GM12878 (cell line): ENCODE data around the gene PRKRIP1. TPM values are rescaled to one million over a fixed set of nuclear protein-coding genes. Genes with fewer than 3 reads are reported as not detected.

ENCODE experiments used
- ATAC-seq: fragments of 200-7000 bp; cut with Tn5 transposase; 3 replicates; pipeline ENCODE4 v1.9.1; 2020; ENCODE audit warnings: mild to moderate bottlenecking, moderate library complexity
- BruUV-seq: library from RNA; stranded (reverse); fragments of 400-500 nt; replicated peaks from 2 replicates; lab custom pipeline; 2021; lab: Mats Ljungman, UMichigan
- CTCF ChIA-PET: fragments of 300-600 bp; sonication (Branson Sonifier 250); formaldehyde crosslinking; extraction: SDS; loops from one replicate; lab custom pipeline; 2021; ENCODE audit warnings: inconsistent platforms; lab: Yijun Ruan, JAX
- POLR2A ChIA-PET: fragments of 350-600 bp; formaldehyde crosslinking; extraction: SDS; loops from one replicate; lab custom pipeline; 2021; ENCODE audit warnings: inconsistent platforms; lab: Charles Lee
- RAD21 ChIA-PET: fragments of 300-600 bp; sonication (Branson Sonifier 250); formaldehyde crosslinking; loops from one replicate; lab custom pipeline; 2023; ENCODE audit warnings: antibody characterized with exemption; ENCODE audit not compliant: unreplicated experiment; lab: Charles Lee
- SMC1A ChIA-PET: fragments of 300-600 bp; sonication (Branson Sonifier 250); formaldehyde crosslinking; loops from one replicate; lab custom pipeline; 2023; ENCODE audit not compliant: unreplicated experiment, uncharacterized antibody; lab: Charles Lee
- DNase-seq: peaks from one replicate; pipeline ENCODE4 v3.0.0-alpha.2; 2011; ENCODE audit warnings: low read depth, low spot score
- FAIRE-seq: peaks from 3 replicates; lab custom pipeline; 2011; peaks lifted over from hg19 to GRCh38; lab: Jason Lieb, UNC
- H2AFZ ChIP-seq: 2 replicates; pipeline ENCODE4 v1.6.0; 2011; ENCODE audit warnings: low read depth, low read length, control low read depth; ENCODE audit not compliant: control insufficient read depth
- H3K27ac ChIP-seq: 2 replicates; pipeline ENCODE4 v1.5.1; 2011; ENCODE audit warnings: control low read depth; ENCODE audit not compliant: control insufficient read depth, insufficient read depth
- H3K27me3 ChIP-seq, 2 experiments: replicated peaks in 1 of 2; 2 replicates each; pipeline versions ENCODE4 v1.6.0 to v1.6.1; 2011; ENCODE audit warnings: low read length in 1 of 2; ENCODE audit not compliant: control insufficient read depth in 2 of 2, insufficient read depth in 2 of 2
- H3K36me3 ChIP-seq, 2 experiments: 2 replicates each; pipeline ENCODE4 v1.5.1; 2011; ENCODE audit warnings: low read length in 1 of 2; ENCODE audit not compliant: control insufficient read depth in 2 of 2, insufficient read depth in 2 of 2
- H3K4me1 ChIP-seq: 2 replicates; pipeline ENCODE4 v1.6.1; 2011; ENCODE audit warnings: mild to moderate bottlenecking, low read length, moderate library complexity, mixed read lengths; ENCODE audit not compliant: control insufficient read depth, insufficient read depth
- H3K4me2 ChIP-seq: 2 replicates; pipeline ENCODE4 v1.6.0; 2011; ENCODE audit warnings: control low read depth; ENCODE audit not compliant: control insufficient read depth, insufficient read depth
- H3K4me3 ChIP-seq: fragments of 200-600 bp; sonication (generic); 2 replicates; pipeline ENCODE4 v1.5.1; 2016
- H3K79me2 ChIP-seq: 2 replicates; pipeline ENCODE4 v1.6.0; 2011; ENCODE audit warnings: low read length; ENCODE audit not compliant: control insufficient read depth, insufficient read depth
- H3K9ac ChIP-seq: 2 replicates; pipeline ENCODE4 v1.8.0; 2011; ENCODE audit warnings: low read length, control low read depth, mixed read lengths; ENCODE audit not compliant: control insufficient read depth, insufficient read depth
- H3K9me3 ChIP-seq: replicated peaks from 3 replicates; pipeline ENCODE4 v1.5.1; 2011; ENCODE audit warnings: mild to moderate bottlenecking, low read length; ENCODE audit not compliant: control insufficient read depth, insufficient read depth
- H4K20me1 ChIP-seq: 2 replicates; pipeline ENCODE4 v1.6.0; 2011; ENCODE audit not compliant: control insufficient read depth, insufficient read depth
- BACH1 ChIP-seq: fragments of 450-650 bp; IDR thresholded peaks from 2 replicates; pipeline ENCODE4 v1.6.1; 2017; ENCODE audit warnings: mild to moderate bottlenecking, borderline replicate concordance
- CHD1 ChIP-seq: IDR thresholded peaks from 2 replicates; pipeline ENCODE4 v1.6.1; 2012; ENCODE audit warnings: low read depth, low read length, improper control_type of control experiment
- PAX5 ChIP-seq: IDR thresholded peaks from 2 replicates; pipeline ENCODE4 v1.6.1; 2011; ENCODE audit warnings: low read depth, low read length, borderline replicate concordance
- POLR2A ChIP-seq: IDR thresholded peaks from 2 replicates; pipeline ENCODE4 v1.6.1; 2011; ENCODE audit warnings: low read depth, mild to moderate bottlenecking, low read length
- POLR2AphosphoS5 ChIP-seq: IDR thresholded peaks from 2 replicates; pipeline ENCODE4 v1.6.1; 2011; ENCODE audit warnings: mild to moderate bottlenecking, low read length, inconsistent platforms
- RAD21 ChIP-seq: IDR thresholded peaks from 2 replicates; pipeline ENCODE4 v1.6.1; 2011; ENCODE audit warnings: mild to moderate bottlenecking, low read depth, low read length, moderate library complexity; ENCODE audit not compliant: insufficient read depth
- TARDBP ChIP-seq: IDR thresholded peaks from 2 replicates; pipeline ENCODE4 v1.6.1; 2016; ENCODE audit warnings: borderline replicate concordance
- ZNF622 ChIP-seq: fragments of 450-650 bp; IDR thresholded peaks from 2 replicates; pipeline ENCODE4 v1.6.1; 2017; ENCODE audit warnings: mild to moderate bottlenecking, inconsistent platforms
- WGBS: methylation state at CpG from one replicate; pipeline ENCODE4 v1.1.6; 2016; ENCODE audit warnings: low lambda C conversion rate; ENCODE audit not compliant: insufficient replicate concordance, insufficient coverage; ENCODE audit errors: missing lambda C conversion rate; 5-methylcytosine and 5-hydroxymethylcytosine counted together
- in situ Hi-C: fragments of 300-500 bp; cut with MboI; formaldehyde crosslinking; loops from 9 replicates; pipeline ENCODE4 v1.14.3; 2018; ENCODE audit warnings: mixed read lengths
- intact Hi-C: fragments of 100-400 bp; cut with micrococcal nuclease; formaldehyde crosslinking; loops from one replicate; pipeline ENCODE4 v1.14.2; 2022; ENCODE audit not compliant: unreplicated experiment
- polyA plus RNA-seq, 11 experiments: library from polyadenylated mRNA; depleted of rRNA in 4 of 11; unstranded in 6 of 11; stranded (reverse) in 5 of 11; fragments of >200 nt; fragmentation: Nextera tagmentation in 4 of 11; fragmentation: Illumina TruSeq in 1 of 11; extraction: Ambion mirVana in 4 of 11; extraction: Trizol in 1 of 11; gene quantifications; 1 replicate in 1 of 11; 2 replicates in 10 of 11; pipeline versions ENCODE4 v1.2.1 to v1.2.3, GENCODE V29; 2011 to 2016; ENCODE audit warnings: inconsistent platforms in 2 of 11, missing spikeins in 2 of 11, low read depth in 1 of 11
- total RNA-seq, 4 experiments: library from RNA; depleted of rRNA in 3 of 4; stranded (reverse); fragments of >200 nt in 3 of 4; fragmentation: Illumina TruSeq in 1 of 4; extraction: Trizol in 1 of 4; gene quantifications; 2 replicates each; pipeline versions ENCODE4 v1.2.1 to v1.2.3, GENCODE V29; 2013 to 2021
- TF ChIP-seq, protein P1 (sequence below): fragments of 450-650 bp; IDR thresholded peaks from 2 replicates; pipeline ENCODE4 v1.6.1; 2017; ENCODE audit warnings: mild to moderate bottlenecking
- TF ChIP-seq, protein P2 (sequence below): fragments of 450-650 bp; formaldehyde crosslinking; IDR thresholded peaks from 2 replicates; pipeline ENCODE4 v1.5.0; 2022; ENCODE audit warnings: mild to moderate bottlenecking, missing genetic modification characterization

The PRKRIP1 gene
- total and polyA plus RNA-seq, 10 of the 15 experiments (the other 5 are each of a cell fraction or from before 2014, with no cell fraction given): 17.0 to 38.4 (median 25.5) TPM

DNA sequence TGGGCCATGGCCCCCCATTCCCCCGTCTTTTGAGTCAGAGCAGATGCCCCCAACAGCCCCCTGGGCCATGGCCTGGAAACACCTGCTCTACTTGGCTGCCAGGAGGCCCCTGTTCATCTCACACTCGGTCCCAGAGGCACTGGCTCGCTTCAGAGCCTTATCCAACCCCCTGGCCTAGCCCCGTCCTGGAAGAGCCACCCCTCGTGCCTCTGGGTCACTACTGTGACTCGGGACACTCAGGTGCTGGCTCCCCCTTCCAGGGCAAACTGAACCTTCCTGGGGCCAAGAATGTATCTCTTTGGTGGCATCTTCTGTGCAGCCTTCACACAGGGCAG, 75.6 kb downstream of the PRKRIP1 start:
- H3K4me2 ChIP-seq: no peak overlapping the region
- no peak for DNase-seq
- ChIA-PET CTCF (interaction anchor here (0.7 to 1.5 kb wide), 2 partner anchors 56 to 413 kb away, joined by 3 read pairs; no protein-coding TSS in a partner anchor), RAD21 (no interaction called here), POLR2A (interaction anchor here (0.8 kb wide), 1 partner anchor 36 kb away, joined by 3 read pairs; no protein-coding TSS in a partner anchor), SMC1A (no interaction called here)
- BruUV-seq: no TSS peak
- H3K4me1 ChIP-seq: 0 out of 2 replicates have a peak, but pooled peaks cover 2% of the 10 kb centered on the region
- no peaks in the 10 kb centered on the region for H3K27me3 ChIP-seq
- TF ChIP-seq POLR2AphosphoS5 (peak; percentile 16; the same call in 1 of the 2 replicates), ZNF622 (no peak)
- intact Hi-C loops: no loop called here
- in situ Hi-C loops: no loop called here
- H2AFZ ChIP-seq: no peak overlapping the region
- 79% methylated on average over 6 of the region's 6 CpGs for WGBS
- H3K27ac ChIP-seq: no peak overlapping the region
- H3K9me3 ChIP-seq: no peaks in the 10 kb centered on the region
- no peak overlapping the region for H3K9ac ChIP-seq
- H3K79me2 ChIP-seq: peaks cover 1% of the 10 kb centered on the region; the same call in 1 of the 2 replicates
- ATAC-seq: no peak
- H3K36me3 ChIP-seq: peaks cover 6 to 26% of the 10 kb centered on the region in 2 experiments
- no peaks in the 10 kb centered on the region for H4K20me1 ChIP-seq
- H3K4me3 ChIP-seq: no peak overlapping the region
- FAIRE-seq: no peak

DNA sequence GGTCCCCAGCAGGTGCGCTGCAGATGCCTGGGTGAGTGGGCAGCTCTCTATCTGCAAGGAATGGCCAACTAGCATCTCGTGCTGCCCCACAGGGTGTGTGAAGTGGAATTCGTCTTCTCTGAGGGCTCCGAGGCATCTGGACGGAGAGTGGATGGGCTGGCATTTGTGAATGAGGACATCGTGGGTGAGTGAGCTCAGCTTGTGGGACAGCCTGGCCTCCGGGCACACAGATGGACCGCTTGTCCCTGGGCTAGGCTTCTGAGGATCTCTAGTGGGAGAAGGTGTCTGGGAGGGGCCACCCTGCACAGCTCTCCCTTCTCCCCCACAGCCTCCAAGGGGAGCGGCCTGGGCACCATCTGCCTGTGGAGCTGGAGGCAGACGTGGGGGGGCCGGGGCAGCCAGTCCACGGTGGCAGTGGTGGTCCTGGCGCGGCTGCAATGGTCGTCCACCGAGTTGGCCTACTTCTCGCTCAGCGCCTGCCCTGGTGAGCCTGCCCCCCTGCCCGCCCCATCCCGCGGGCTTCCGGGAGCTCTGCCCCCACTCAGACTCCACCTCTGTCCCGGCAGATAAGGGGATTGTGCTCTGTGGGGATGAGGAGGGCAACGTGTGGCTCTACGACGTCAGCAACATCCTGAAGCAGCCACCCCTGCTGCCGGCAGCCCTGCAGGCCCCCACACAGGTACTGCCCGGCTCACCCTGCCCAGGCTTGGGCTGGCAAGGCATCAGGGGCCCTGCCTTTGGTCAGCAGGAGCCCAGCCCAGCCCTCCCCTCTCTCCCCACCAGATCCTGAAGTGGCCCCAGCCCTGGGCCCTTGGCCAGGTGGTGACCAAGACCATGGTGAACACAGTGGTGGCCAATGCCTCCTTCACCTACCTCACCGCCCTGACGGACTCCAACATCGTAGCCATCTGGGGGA, 76.2 kb downstream of the PRKRIP1 start:
- intact Hi-C loops: no loop called here
- Histone ChIP-seq H3K27ac (no peak overlapping the region), H3K9ac (no peak overlapping the region), H3K27me3 (no peaks in the 10 kb centered on the region), H3K36me3 (peaks cover 6 to 26% of the 10 kb centered on the region in 2 experiments), H3K79me2 (no peaks in the 10 kb centered on the region), H3K4me1 (no peaks in the 10 kb centered on the region), H2AFZ (no peak overlapping the region), H3K4me2 (no peak overlapping the region), H3K4me3 (no peak overlapping the region), H3K9me3 (no peaks in the 10 kb centered on the region), H4K20me1 (no peaks in the 10 kb centered on the region)
- ChIA-PET POLR2A (no interaction called here), SMC1A (no interaction called here), CTCF (interaction anchor here (0.7 to 1.5 kb wide), 2 partner anchors 57 to 413 kb away, joined by 3 read pairs; no protein-coding TSS in a partner anchor), RAD21 (no interaction called here)
- TF ChIP-seq BACH1: 0 out of 2 replicates have a peak, but pooled peaks have one; percentile 16
- TF ChIP-seq, protein P1, sequence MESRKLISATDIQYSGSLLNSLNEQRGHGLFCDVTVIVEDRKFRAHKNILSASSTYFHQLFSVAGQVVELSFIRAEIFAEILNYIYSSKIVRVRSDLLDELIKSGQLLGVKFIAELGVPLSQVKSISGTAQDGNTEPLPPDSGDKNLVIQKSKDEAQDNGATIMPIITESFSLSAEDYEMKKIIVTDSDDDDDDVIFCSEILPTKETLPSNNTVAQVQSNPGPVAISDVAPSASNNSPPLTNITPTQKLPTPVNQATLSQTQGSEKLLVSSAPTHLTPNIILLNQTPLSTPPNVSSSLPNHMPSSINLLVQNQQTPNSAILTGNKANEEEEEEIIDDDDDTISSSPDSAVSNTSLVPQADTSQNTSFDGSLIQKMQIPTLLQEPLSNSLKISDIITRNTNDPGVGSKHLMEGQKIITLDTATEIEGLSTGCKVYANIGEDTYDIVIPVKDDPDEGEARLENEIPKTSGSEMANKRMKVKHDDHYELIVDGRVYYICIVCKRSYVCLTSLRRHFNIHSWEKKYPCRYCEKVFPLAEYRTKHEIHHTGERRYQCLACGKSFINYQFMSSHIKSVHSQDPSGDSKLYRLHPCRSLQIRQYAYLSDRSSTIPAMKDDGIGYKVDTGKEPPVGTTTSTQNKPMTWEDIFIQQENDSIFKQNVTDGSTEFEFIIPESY: no peak
- TF ChIP-seq, protein P2, sequence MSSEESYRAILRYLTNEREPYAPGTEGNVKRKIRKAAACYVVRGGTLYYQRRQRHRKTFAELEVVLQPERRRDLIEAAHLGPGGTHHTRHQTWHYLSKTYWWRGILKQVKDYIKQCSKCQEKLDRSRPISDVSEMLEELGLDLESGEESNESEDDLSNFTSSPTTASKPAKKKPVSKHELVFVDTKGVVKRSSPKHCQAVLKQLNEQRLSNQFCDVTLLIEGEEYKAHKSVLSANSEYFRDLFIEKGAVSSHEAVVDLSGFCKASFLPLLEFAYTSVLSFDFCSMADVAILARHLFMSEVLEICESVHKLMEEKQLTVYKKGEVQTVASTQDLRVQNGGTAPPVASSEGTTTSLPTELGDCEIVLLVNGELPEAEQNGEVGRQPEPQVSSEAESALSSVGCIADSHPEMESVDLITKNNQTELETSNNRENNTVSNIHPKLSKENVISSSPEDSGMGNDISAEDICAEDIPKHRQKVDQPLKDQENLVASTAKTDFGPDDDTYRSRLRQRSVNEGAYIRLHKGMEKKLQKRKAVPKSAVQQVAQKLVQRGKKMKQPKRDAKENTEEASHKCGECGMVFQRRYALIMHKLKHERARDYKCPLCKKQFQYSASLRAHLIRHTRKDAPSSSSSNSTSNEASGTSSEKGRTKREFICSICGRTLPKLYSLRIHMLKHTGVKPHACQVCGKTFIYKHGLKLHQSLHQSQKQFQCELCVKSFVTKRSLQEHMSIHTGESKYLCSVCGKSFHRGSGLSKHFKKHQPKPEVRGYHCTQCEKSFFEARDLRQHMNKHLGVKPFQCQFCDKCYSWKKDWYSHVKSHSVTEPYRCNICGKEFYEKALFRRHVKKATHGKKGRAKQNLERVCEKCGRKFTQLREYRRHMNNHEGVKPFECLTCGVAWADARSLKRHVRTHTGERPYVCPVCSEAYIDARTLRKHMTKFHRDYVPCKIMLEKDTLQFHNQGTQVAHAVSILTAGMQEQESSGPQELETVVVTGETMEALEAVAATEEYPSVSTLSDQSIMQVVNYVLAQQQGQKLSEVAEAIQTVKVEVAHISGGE: no peak
- 0 out of 2 replicates have a peak, but pooled peaks have one; percentile 10 for TF ChIP-seq POLR2AphosphoS5
- TF ChIP-seq POLR2A: peak; percentile 69
- no peak for TF ChIP-seq TARDBP
- no peak for TF ChIP-seq RAD21
- no peak for TF ChIP-seq PAX5
- no peak for TF ChIP-seq CHD1
- ATAC-seq (no peak), FAIRE-seq (no peak), DNase-seq (no peak)
- BruUV-seq: no TSS peak
- in situ Hi-C loops: no loop called here
- 88% methylated on average over 25 of the region's 31 CpGs for WGBS
